Sciatic nerve (tissue), 2 donors: ENCODE results near the gene KLHL8. TPM values are rescaled to one million over a fixed set of nuclear protein-coding genes. Genes with fewer than 3 reads are reported as not detected.
A peak's percentile ranks its signal among the peaks of the same experiment; 100 is the strongest.
"Not testable (repeated sequence)": the region's sequence is repeated elsewhere in the genome, so short reads cannot be mapped to it uniquely, and the experiment has no call there.

Experiments used
- ATAC-seq: fragments of 200-7000 bp; cut with Tn5 transposase; one replicate; pipeline ENCODE4 v1.9.1; 2020; ENCODE audit warnings: mild to moderate bottlenecking, moderate library complexity
- DNase-seq: peaks from one replicate; pipeline ENCODE4 v3.0.0-alpha.2; 2020; ENCODE audit warnings: low spot score
- intact Hi-C: fragments of 100-400 bp; cut with DNase I; formaldehyde crosslinking; loops from one replicate; pipeline ENCODE4 v1.14.2; 2022
- total RNA-seq: library from RNA; stranded (reverse); fragmentation: NEBNext Ultra II Directional; extraction: Animal tissue kit (Norgen Biotek cat#: 25700); gene quantifications from one replicate; pipeline ENCODE4 v1.2.1, GENCODE V29; 2021
- donor health status: DM: no; HTN: no; CAD: no.
- donor health status: DM: no; HTN: no; CAD: no.

KLHL8 gene
- total RNA-seq, 1 donor from 2014 or later = 18.2 TPM

GRCh38 chr4:87192145-87192919 lies 28.1 kb downstream of the KLHL8 start:
- ATAC-seq (no peak), DNase-seq (no peak)
- intact Hi-C loops = no loop called here

GRCh38 chr4:87188932-87189331 lies 31.5 kb downstream of the KLHL8 start:
- ATAC-seq = no peak
- intact Hi-C loops = no loop called here
- no peak for DNase-seq

GRCh38 chr4:87188048-87188447 lies 32.4 kb downstream of the KLHL8 start:
- no peak for DNase-seq
- intact Hi-C loops = no loop called here
- no peak for ATAC-seq

- DNase-seq (no peak), ATAC-seq (no peak)
- intact Hi-C loops = no loop called here
Measured at GRCh38 chr4:87185146-87185870, 35.1 kb downstream of the KLHL8 start.

GRCh38 chr4:87180767-87181166 lies 39.7 kb downstream of the KLHL8 start:
- intact Hi-C loops = no loop called here
- no peak for ATAC-seq

GRCh38 chr4:87179751-87180150 lies 40.7 kb downstream of the KLHL8 start:
- no peak for ATAC-seq
- intact Hi-C loops = no loop called here
- DNase-seq = no peak

More at GRCh38 chr4:87180767-87181166, 39.7 kb downstream of the KLHL8 start:
- no peak for DNase-seq

- DNase-seq (no peak), ATAC-seq (no peak)
- intact Hi-C loops = no loop called here
Measured at GRCh38 chr4:87174672-87175071, 45.7 kb downstream of the KLHL8 start.

GRCh38 chr4:87171944-87172343 lies 48.5 kb downstream of the KLHL8 start:
- intact Hi-C loops = no loop called here
- DNase-seq (no peak), ATAC-seq (no peak)

- no peak for ATAC-seq
- no peak for DNase-seq
- intact Hi-C loops = no loop called here
Measured at GRCh38 chr4:87166296-87166854, 54.0 kb downstream of the KLHL8 start.

- DNase-seq (no peak), ATAC-seq (no peak)
- intact Hi-C loops = no loop called here
Measured at GRCh38 chr4:87165892-87166291, 54.5 kb downstream of the KLHL8 start.

GRCh38 chr4:87153078-87153870 lies 67.1 kb downstream of the KLHL8 start:
- intact Hi-C loops = loop anchor here (5.0 kb wide), 1 partner anchor 79 kb away; no protein-coding TSS in a partner anchor
- DNase-seq = no peak
- ATAC-seq = no peak

GRCh38 chr4:87152310-87153041 lies 67.9 kb downstream of the KLHL8 start:
- intact Hi-C loops = loop anchor here (5.0 kb wide), 1 partner anchor 80 kb away; no protein-coding TSS in a partner anchor
- no peak for DNase-seq
- no peak for ATAC-seq

GRCh38 chr4:87151730-87152129 lies 68.7 kb downstream of the KLHL8 start:
- intact Hi-C loops = loop anchor here (5.0 kb wide), 1 partner anchor 81 kb away; no protein-coding TSS in a partner anchor
- no peak for ATAC-seq
- DNase-seq = no peak

- DNase-seq = no peak
Measured at GRCh38 chr4:87150498-87151261, 69.7 kb downstream of the KLHL8 start.

GRCh38 chr4:87147116-87147515 lies 73.3 kb downstream of the KLHL8 start:
- no peak for DNase-seq
- intact Hi-C loops = no loop called here
- no peak for ATAC-seq

More at GRCh38 chr4:87150498-87151261, 69.7 kb downstream of the KLHL8 start:
- intact Hi-C loops = loop anchor here (5.0 kb wide), 1 partner anchor 82 kb away; no protein-coding TSS in a partner anchor
- peak; percentile 69 for ATAC-seq

GRCh38 chr4:87145934-87146333 lies 74.5 kb downstream of the KLHL8 start:
- DNase-seq, intact Hi-C loops, ATAC-seq: not testable (repeated sequence)

GRCh38 chr4:87144356-87144755 lies 76.1 kb downstream of the KLHL8 start:
- intact Hi-C loops = no loop called here
- no peak for DNase-seq
- no peak for ATAC-seq

- ATAC-seq (no peak), DNase-seq (no peak)
- intact Hi-C loops = no loop called here
Measured at GRCh38 chr4:87141428-87141827, 79.0 kb downstream of the KLHL8 start.
